Activated effector memory CD4-positive, alpha-beta T cell treated with anti-CD3 and anti-CD28 coated beads, Interleukin-2, amount 50 U/mL, for 16 hours (primary cell): Measurements from ENCODE around the gene ZNF283.

ENCODE experiments used
- DNase-seq: peaks from one replicate; pipeline ENCODE4 v3.0.0-alpha.2; 2020

The ZNF283 gene

GRCh38 chr19:43872547-43873336, 45.6 kb downstream of the ZNF283 start:
- DNase-seq, result no peak

- DNase-seq, result no peak
These were observed 53.4 kb downstream of the ZNF283 start for GRCh38 chr19:43880483-43880882.

GRCh38 chr19:43883864-43884263, 56.7 kb downstream of the ZNF283 start, which contains the start of gene ZNF404:
Gene ZNF404, minus strand, starts transcription at chr19:43883964.
- no peak for DNase-seq

GRCh38 chr19:43895727-43896308, 68.7 kb downstream of the ZNF283 start:
- no peak for DNase-seq
